Measurements from ENCODE around the gene TMEM82.

DNA sequence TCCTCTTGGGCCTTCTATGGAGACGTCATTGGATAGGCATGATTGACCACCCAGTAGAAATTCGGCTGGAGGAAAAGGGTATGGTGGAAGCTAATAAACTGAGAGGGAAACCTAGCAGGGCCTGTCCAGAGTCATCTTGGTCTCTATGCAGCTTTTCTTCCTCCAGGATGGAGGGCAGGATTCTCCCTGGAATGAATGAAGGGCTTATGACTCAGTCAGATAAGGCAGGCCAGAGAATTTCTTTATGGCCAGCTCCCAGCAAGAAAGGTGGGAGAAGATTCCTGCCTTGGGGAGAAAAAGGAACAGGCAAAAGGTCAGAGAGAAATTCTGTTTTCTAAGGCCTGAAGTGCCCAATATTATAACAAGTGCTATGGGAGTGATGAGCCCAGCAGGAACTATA lies 33.4 kb downstream of the TMEM82 start:
- TF ChIP-seq, protein P1, sequence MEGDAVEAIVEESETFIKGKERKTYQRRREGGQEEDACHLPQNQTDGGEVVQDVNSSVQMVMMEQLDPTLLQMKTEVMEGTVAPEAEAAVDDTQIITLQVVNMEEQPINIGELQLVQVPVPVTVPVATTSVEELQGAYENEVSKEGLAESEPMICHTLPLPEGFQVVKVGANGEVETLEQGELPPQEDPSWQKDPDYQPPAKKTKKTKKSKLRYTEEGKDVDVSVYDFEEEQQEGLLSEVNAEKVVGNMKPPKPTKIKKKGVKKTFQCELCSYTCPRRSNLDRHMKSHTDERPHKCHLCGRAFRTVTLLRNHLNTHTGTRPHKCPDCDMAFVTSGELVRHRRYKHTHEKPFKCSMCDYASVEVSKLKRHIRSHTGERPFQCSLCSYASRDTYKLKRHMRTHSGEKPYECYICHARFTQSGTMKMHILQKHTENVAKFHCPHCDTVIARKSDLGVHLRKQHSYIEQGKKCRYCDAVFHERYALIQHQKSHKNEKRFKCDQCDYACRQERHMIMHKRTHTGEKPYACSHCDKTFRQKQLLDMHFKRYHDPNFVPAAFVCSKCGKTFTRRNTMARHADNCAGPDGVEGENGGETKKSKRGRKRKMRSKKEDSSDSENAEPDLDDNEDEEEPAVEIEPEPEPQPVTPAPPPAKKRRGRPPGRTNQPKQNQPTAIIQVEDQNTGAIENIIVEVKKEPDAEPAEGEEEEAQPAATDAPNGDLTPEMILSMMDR (IDR thresholded peaks at IDR 0.05) = no peak
- TF ChIP-seq POLR2A (IDR thresholded peaks at IDR 0.05) = no peak

Measured in esophagus squamous epithelium (tissue), 4 donors.